Fibroblast of lung (primary cell): ENCODE results near the gene SLC17A3. TPM values are rescaled to one million over a fixed set of nuclear protein-coding genes. Genes with fewer than 3 reads are reported as not detected.

Source experiments
- DNase-seq, 2 donors: peaks; one replicate each; pipeline versions ENCODE4 v3.0.0 to v3.0.0-alpha.2; 2010; ENCODE audit warnings: low read depth in 2 of 2
- H2AFZ ChIP-seq: 2 replicates; pipeline ENCODE4 v1.5.1; 2012; ENCODE audit warnings: low read length, control low read depth, inconsistent platforms
- H3K27ac ChIP-seq: 2 replicates; pipeline ENCODE4 v1.5.1; 2011; ENCODE audit warnings: low read length, control low read depth; ENCODE audit not compliant: insufficient read depth
- H3K27me3 ChIP-seq: 2 replicates; pipeline ENCODE4 v1.5.1; 2011; ENCODE audit warnings: mild to moderate bottlenecking, low read length; ENCODE audit not compliant: control insufficient read depth, insufficient read depth
- H3K36me3 ChIP-seq: 2 replicates; pipeline ENCODE4 v1.5.1; 2011; ENCODE audit warnings: low read length; ENCODE audit not compliant: control insufficient read depth, insufficient read depth
- H3K4me1 ChIP-seq: 2 replicates; pipeline ENCODE4 v1.5.1; 2011; ENCODE audit warnings: low read length; ENCODE audit not compliant: control insufficient read depth, insufficient read depth; ENCODE audit errors: extremely low read depth
- H3K4me2 ChIP-seq: 2 replicates; pipeline ENCODE4 v1.5.1; 2011; ENCODE audit warnings: low read length, control low read depth; ENCODE audit not compliant: insufficient read depth; ENCODE audit errors: extremely low read depth
- H3K4me3 ChIP-seq, 4 experiments: fragments of 200-600 bp in 1 of 4; sonication (generic) in 1 of 4; replicated peaks in 1 of 4; 2 replicates each; pipeline ENCODE4 v1.5.1; 2011 to 2016; ENCODE audit warnings: low read length in 4 of 4, low read depth in 3 of 4, mild to moderate bottlenecking in 3 of 4, control low read depth in 2 of 4, inconsistent platforms in 1 of 4, mixed read lengths in 1 of 4; ENCODE audit not compliant: insufficient read depth in 1 of 4; ENCODE audit errors: control extremely low read depth in 1 of 4
- H3K79me2 ChIP-seq: 2 replicates; pipeline ENCODE4 v1.5.1; 2012; ENCODE audit warnings: mild to moderate bottlenecking, low read length, inconsistent platforms; ENCODE audit not compliant: control insufficient read depth, insufficient read depth
- H3K9ac ChIP-seq: 2 replicates; pipeline ENCODE4 v1.5.1; 2011; ENCODE audit warnings: mild to moderate bottlenecking, low read length, control low read depth; ENCODE audit not compliant: insufficient read depth
- H3K9me3 ChIP-seq: 2 replicates; pipeline ENCODE4 v1.5.1; 2012; ENCODE audit warnings: low read depth, low read length; ENCODE audit not compliant: control insufficient read depth, insufficient read depth
- H4K20me1 ChIP-seq: 2 replicates; pipeline ENCODE4 v1.5.1; 2011; ENCODE audit warnings: low read length; ENCODE audit not compliant: control insufficient read depth, insufficient read depth; ENCODE audit errors: extremely low read depth
- EZH2 ChIP-seq: IDR thresholded peaks from 2 replicates; pipeline ENCODE4 v1.5.1; 2012; ENCODE audit warnings: low read length, control low read depth, mild to moderate bottlenecking; ENCODE audit errors: missing control alignments
- polyA plus RNA-seq, 2 donors: library from polyadenylated mRNA; depleted of rRNA in 1 of 2; stranded (reverse) in 1 of 2; unstranded in 1 of 2; fragments of >200 nt; gene quantifications; 2 replicates each; pipeline ENCODE4 v1.2.1, GENCODE V29; 2011 to 2012; ENCODE audit warnings: missing spikeins in 1 of 2
- total RNA-seq: library from RNA; depleted of rRNA; stranded (reverse); fragments of >200 nt; gene quantifications from 2 replicates; pipeline ENCODE4 v1.2.1, GENCODE V29; 2014
- TF ChIP-seq, protein P1 (sequence below), 2 donors: IDR thresholded peaks in 1 of 2; conservative IDR thresholded peaks in 1 of 2; 1 replicate in 1 of 2; 2 replicates in 1 of 2; pipeline ENCODE4 v1.5.1; 2011 to 2012; ENCODE audit warnings: low read length in 2 of 2, control low read depth in 1 of 2, inconsistent platforms in 1 of 2, low read depth in 1 of 2, mild to moderate bottlenecking in 1 of 2

The SLC17A3 gene
- total and polyA plus RNA-seq, 2 donors (not counting 1 experiment from before 2014, with no cell fraction given): 0.06 TPM; not detected in 1

DNA sequence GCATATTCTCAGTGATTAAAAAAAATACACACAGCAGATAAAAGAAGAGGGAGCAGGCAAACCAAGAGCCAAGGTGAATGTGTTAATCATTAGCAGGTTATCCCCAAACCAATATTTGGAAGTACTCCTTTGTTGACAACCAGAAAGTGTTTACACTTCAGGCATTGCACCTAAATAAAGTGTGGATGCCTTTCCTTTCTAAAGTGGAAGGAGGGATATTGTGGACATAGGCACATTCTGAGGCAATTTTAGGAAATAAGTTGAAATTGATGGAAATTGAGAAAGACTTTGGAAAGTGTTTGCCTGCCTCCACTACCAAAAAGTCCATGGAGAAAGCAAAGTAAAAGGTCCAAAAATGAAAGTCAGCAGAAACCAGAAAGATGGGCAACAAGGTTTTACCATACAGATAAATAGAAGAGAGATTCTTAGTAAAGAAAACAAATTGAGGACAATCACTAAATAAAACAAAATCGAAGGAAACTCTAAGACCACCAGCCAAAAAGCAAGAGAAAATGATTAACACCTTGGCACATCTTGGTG is 33.5 kb upstream of the SLC17A3 start:
- no peaks in the 10 kb centered on the region for H3K79me2 ChIP-seq
- no peaks in the 10 kb centered on the region for H3K4me1 ChIP-seq
- no peak for DNase-seq
- no peak overlapping the region for H2AFZ ChIP-seq
- no peak overlapping the region for H3K9ac ChIP-seq
- no peaks in the 10 kb centered on the region for H3K9me3 ChIP-seq
- no peaks in the 10 kb centered on the region for H4K20me1 ChIP-seq
- no peak for TF ChIP-seq EZH2
- TF ChIP-seq, protein P1, sequence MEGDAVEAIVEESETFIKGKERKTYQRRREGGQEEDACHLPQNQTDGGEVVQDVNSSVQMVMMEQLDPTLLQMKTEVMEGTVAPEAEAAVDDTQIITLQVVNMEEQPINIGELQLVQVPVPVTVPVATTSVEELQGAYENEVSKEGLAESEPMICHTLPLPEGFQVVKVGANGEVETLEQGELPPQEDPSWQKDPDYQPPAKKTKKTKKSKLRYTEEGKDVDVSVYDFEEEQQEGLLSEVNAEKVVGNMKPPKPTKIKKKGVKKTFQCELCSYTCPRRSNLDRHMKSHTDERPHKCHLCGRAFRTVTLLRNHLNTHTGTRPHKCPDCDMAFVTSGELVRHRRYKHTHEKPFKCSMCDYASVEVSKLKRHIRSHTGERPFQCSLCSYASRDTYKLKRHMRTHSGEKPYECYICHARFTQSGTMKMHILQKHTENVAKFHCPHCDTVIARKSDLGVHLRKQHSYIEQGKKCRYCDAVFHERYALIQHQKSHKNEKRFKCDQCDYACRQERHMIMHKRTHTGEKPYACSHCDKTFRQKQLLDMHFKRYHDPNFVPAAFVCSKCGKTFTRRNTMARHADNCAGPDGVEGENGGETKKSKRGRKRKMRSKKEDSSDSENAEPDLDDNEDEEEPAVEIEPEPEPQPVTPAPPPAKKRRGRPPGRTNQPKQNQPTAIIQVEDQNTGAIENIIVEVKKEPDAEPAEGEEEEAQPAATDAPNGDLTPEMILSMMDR (conservative IDR thresholded peaks at IDR 0.05 in 1 of 2, IDR thresholded peaks at IDR 0.05 in 1 of 2; ENCODE audit: low read depth in 1 of 2, low read length in 2 of 2): no peak
- no peak overlapping the region for H3K27ac ChIP-seq
- no peaks in the 10 kb centered on the region for H3K27me3 ChIP-seq
- no peak overlapping the region for H3K4me3 ChIP-seq
- no peak overlapping the region for H3K4me2 ChIP-seq
- no peaks in the 10 kb centered on the region for H3K36me3 ChIP-seq

- no peaks in the 10 kb centered on the region for H3K79me2 ChIP-seq
- H3K9me3 ChIP-seq: no peaks in the 10 kb centered on the region
- no peaks in the 10 kb centered on the region for H4K20me1 ChIP-seq
- TF ChIP-seq, protein P1 (conservative IDR thresholded peaks at IDR 0.05 in 1 of 2, IDR thresholded peaks at IDR 0.05 in 1 of 2; ENCODE audit: low read depth in 1 of 2, low read length in 2 of 2): no peak
- TF ChIP-seq EZH2: no peak
- H3K4me3 ChIP-seq: no peak overlapping the region
- H3K27ac ChIP-seq: no peak overlapping the region
- no peak overlapping the region for H3K9ac ChIP-seq
- H3K27me3 ChIP-seq: no peaks in the 10 kb centered on the region
- no peaks in the 10 kb centered on the region for H3K4me1 ChIP-seq
- no peaks in the 10 kb centered on the region for H3K36me3 ChIP-seq
- no peak for DNase-seq
- no peak overlapping the region for H3K4me2 ChIP-seq
- H2AFZ ChIP-seq: no peak overlapping the region
Observed at GRCh38 chr6:25903467-25904099, 29.5 kb upstream of the SLC17A3 start.

DNA sequence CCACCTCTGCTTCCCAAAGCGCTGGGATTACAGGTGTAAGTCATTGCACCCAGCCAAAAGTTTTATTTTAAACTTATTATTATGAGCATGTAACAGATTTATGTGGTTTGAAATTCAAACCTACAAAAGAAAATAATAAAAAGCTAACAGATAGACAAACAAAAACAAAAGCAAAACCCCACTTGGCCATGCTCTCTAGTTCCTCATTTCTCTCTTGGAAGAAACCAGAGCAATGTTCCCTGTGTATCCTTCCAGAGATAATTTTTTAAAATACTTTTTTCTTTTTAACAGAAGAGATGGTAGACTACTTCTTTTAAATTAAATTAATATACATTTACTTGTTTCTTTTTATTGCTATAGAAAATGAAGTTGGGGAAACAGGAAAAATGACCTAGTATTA is 28.0 kb upstream of the SLC17A3 start:
- no peaks in the 10 kb centered on the region for H3K79me2 ChIP-seq
- no peak overlapping the region for H3K4me3 ChIP-seq
- H3K36me3 ChIP-seq: no peaks in the 10 kb centered on the region
- H3K9me3 ChIP-seq: no peaks in the 10 kb centered on the region
- no peaks in the 10 kb centered on the region for H4K20me1 ChIP-seq
- no peaks in the 10 kb centered on the region for H3K27me3 ChIP-seq
- H2AFZ ChIP-seq: no peak overlapping the region
- TF ChIP-seq, protein P1 (conservative IDR thresholded peaks at IDR 0.05 in 1 of 2, IDR thresholded peaks at IDR 0.05 in 1 of 2; ENCODE audit: low read depth in 1 of 2, low read length in 2 of 2): no peak
- TF ChIP-seq EZH2: no peak
- no peak overlapping the region for H3K4me2 ChIP-seq
- H3K27ac ChIP-seq: no peak overlapping the region
- no peaks in the 10 kb centered on the region for H3K4me1 ChIP-seq
- DNase-seq: no peak
- H3K9ac ChIP-seq: no peak overlapping the region
